SK-N-SH treated with all-trans-retinoic acid at 6 μM for 48 hours (cell line): ENCODE measurements around the gene FAM53A.

ENCODE experiments used
- ATAC-seq: fragments of 200-7000 bp; cut with Tn5 transposase; 3 replicates; pipeline ENCODE4 v1.9.1; 2020; ENCODE audit warnings: mild to moderate bottlenecking, moderate library complexity
- ARNTL ChIP-seq: fragments of 450-650 bp; formaldehyde crosslinking; IDR thresholded peaks from 2 replicates; pipeline ENCODE4 v1.5.0; 2020; ENCODE audit warnings: low read depth, mild to moderate bottlenecking, moderate library complexity, borderline replicate concordance
- BACH2 ChIP-seq: fragments of 250-450 bp; sonication (Bioruptor Pico); IDR thresholded peaks from 2 replicates; pipeline ENCODE4 v1.9.0; 2021; ENCODE audit warnings: mild to moderate bottlenecking, borderline replicate concordance
- CSDC2 ChIP-seq: fragments of 250-450 bp; sonication (Bioruptor Pico); IDR thresholded peaks from 2 replicates; pipeline ENCODE4 v1.5.0; 2020; ENCODE audit warnings: mild to moderate bottlenecking, moderate library complexity
- ISL1 ChIP-seq: fragments of 250-450 bp; sonication (Bioruptor Pico); IDR thresholded peaks from 2 replicates; pipeline ENCODE4 v2.1.2; 2022; ENCODE audit warnings: mild to moderate bottlenecking, moderate library complexity
- OSR1 ChIP-seq: fragments of 250-450 bp; sonication (Bioruptor Pico); IDR thresholded peaks from 2 replicates; pipeline ENCODE4 v1.8.0; 2022; ENCODE audit warnings: moderate library complexity, mild to moderate bottlenecking, inconsistent platforms
- PPARA ChIP-seq: fragments of 250-450 bp; sonication (Bioruptor Pico); IDR thresholded peaks from 2 replicates; pipeline ENCODE4 v1.5.0; 2020; ENCODE audit warnings: mild to moderate bottlenecking, borderline replicate concordance
- RARB ChIP-seq: fragments of 250-450 bp; sonication (Bioruptor Pico); IDR thresholded peaks from 2 replicates; pipeline ENCODE4 v1.8.0; 2021; ENCODE audit warnings: mild to moderate bottlenecking, moderate library complexity
- SNAI2 ChIP-seq: fragments of 250-450 bp; sonication (Bioruptor Pico); IDR thresholded peaks from 2 replicates; pipeline ENCODE4 v1.5.0; 2020; ENCODE audit warnings: mild to moderate bottlenecking, moderate library complexity
- TCF4 ChIP-seq: fragments of 250-450 bp; sonication (Bioruptor Pico); IDR thresholded peaks from 2 replicates; pipeline ENCODE4 v1.8.0; 2021; ENCODE audit warnings: mild to moderate bottlenecking, moderate library complexity, borderline replicate concordance
- ZC3H10 ChIP-seq: fragments of 250-450 bp; sonication (Bioruptor Pico); IDR thresholded peaks from 2 replicates; pipeline ENCODE4 v1.5.1; 2021; ENCODE audit warnings: mild to moderate bottlenecking, moderate library complexity
- ZFP3 ChIP-seq: fragments of 250-450 bp; sonication (Bioruptor Pico); IDR thresholded peaks from 2 replicates; pipeline ENCODE4 v1.5.0; 2020; ENCODE audit warnings: mild to moderate bottlenecking, moderate library complexity
- ZFP30 ChIP-seq: fragments of 450-650 bp; formaldehyde crosslinking; IDR thresholded peaks from 2 replicates; pipeline ENCODE4 v1.5.0; 2022; ENCODE audit warnings: mild to moderate bottlenecking, moderate library complexity
- ZNF565 ChIP-seq: fragments of 450-650 bp; formaldehyde crosslinking; conservative IDR thresholded peaks from 2 replicates; pipeline ENCODE4 v1.5.0; 2020; ENCODE audit warnings: low read depth, mild to moderate bottlenecking, moderate library complexity
- ZNF70 ChIP-seq: fragments of 450-650 bp; formaldehyde crosslinking; IDR thresholded peaks from 2 replicates; pipeline ENCODE4 v1.5.0; 2020; ENCODE audit warnings: mild to moderate bottlenecking, moderate library complexity
- TF ChIP-seq, protein P1 (sequence below): fragments of 250-450 bp; sonication (Bioruptor Pico); IDR thresholded peaks from 2 replicates; pipeline ENCODE4 v1.5.0; 2020; ENCODE audit warnings: mild to moderate bottlenecking, moderate library complexity
- TF ChIP-seq, protein P2 (sequence below): fragments of 250-450 bp; sonication (Bioruptor Pico); IDR thresholded peaks from 2 replicates; pipeline ENCODE4 v1.5.1; 2021; ENCODE audit warnings: mild to moderate bottlenecking, moderate library complexity
- TF ChIP-seq, protein P3 (sequence below): fragments of 250-450 bp; sonication (Bioruptor Pico); IDR thresholded peaks from 2 replicates; pipeline ENCODE4 v1.5.1; 2020; ENCODE audit warnings: low read depth, mild to moderate bottlenecking, moderate library complexity
- TF ChIP-seq, protein P4 (sequence below): fragments of 250-450 bp; sonication (Bioruptor Pico); IDR thresholded peaks from 2 replicates; pipeline ENCODE4 v1.8.0; 2020; ENCODE audit warnings: mild to moderate bottlenecking, moderate library complexity, borderline replicate concordance
- TF ChIP-seq, protein P5 (sequence below): fragments of 250-450 bp; sonication (Bioruptor Pico); IDR thresholded peaks from 2 replicates; pipeline ENCODE4 v1.8.0; 2021; ENCODE audit warnings: low read depth, mild to moderate bottlenecking, moderate library complexity, borderline replicate concordance

FAM53A gene

DNA sequence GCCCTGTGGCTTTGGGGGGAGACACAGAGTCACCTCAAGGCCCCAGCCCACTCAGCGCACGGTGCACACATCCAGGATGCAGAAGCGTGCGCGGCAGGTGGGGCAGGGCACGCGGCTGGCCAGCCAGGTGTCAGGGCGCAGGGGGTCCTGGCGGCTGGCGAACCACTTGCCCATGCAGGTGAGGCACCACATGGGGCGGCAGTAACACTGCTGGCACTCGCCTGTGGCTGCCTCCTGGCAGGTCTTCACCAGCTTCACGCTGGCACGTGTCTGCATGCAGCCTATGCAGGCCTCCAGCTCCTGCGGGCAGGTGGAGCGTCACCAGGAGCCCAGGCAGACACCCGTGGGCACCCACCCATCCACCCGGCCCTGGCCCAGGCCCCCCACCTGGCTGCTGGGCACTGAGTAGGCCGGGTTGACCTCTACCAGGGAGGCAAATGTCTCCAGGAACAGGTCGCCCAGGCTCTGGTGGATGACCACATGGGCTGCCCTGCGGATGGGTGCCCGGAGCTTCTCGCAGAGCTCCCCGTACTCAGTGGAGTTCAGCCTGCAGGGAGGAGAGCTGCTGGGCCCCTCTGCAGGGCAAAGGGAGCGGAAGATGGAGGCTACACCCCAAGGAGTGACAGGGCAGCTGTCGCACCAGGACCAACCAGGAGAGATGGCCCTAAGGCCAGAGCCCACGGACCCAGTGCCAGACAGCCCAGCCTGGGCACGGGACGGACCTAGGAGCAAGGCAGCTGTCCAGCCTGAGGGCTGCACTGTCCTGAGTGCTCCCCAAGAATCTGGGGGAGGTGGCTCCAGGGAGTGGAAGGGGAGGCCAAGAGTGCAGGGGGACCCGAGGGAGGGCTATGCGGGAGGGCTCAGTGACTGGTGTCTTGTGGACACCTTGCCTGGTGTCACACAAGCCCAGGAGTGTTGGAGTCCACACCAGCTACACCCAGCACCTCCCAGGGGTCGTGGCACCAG lies 33.3 kb upstream of the FAM53A start:
- ATAC-seq, result no peak
- TF ChIP-seq BACH2, result no peak
- no peak for TF ChIP-seq ZFP30 (CRISPR knock-in tag)
- TF ChIP-seq ISL1 (CRISPR knock-in tag), result no peak
- TF ChIP-seq, protein P1, sequence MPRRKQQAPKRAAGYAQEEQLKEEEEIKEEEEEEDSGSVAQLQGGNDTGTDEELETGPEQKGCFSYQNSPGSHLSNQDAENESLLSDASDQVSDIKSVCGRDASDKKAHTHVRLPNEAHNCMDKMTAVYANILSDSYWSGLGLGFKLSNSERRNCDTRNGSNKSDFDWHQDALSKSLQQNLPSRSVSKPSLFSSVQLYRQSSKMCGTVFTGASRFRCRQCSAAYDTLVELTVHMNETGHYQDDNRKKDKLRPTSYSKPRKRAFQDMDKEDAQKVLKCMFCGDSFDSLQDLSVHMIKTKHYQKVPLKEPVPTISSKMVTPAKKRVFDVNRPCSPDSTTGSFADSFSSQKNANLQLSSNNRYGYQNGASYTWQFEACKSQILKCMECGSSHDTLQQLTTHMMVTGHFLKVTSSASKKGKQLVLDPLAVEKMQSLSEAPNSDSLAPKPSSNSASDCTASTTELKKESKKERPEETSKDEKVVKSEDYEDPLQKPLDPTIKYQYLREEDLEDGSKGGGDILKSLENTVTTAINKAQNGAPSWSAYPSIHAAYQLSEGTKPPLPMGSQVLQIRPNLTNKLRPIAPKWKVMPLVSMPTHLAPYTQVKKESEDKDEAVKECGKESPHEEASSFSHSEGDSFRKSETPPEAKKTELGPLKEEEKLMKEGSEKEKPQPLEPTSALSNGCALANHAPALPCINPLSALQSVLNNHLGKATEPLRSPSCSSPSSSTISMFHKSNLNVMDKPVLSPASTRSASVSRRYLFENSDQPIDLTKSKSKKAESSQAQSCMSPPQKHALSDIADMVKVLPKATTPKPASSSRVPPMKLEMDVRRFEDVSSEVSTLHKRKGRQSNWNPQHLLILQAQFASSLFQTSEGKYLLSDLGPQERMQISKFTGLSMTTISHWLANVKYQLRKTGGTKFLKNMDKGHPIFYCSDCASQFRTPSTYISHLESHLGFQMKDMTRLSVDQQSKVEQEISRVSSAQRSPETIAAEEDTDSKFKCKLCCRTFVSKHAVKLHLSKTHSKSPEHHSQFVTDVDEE (CRISPR knock-in tag), result no peak
- TF ChIP-seq, protein P2, sequence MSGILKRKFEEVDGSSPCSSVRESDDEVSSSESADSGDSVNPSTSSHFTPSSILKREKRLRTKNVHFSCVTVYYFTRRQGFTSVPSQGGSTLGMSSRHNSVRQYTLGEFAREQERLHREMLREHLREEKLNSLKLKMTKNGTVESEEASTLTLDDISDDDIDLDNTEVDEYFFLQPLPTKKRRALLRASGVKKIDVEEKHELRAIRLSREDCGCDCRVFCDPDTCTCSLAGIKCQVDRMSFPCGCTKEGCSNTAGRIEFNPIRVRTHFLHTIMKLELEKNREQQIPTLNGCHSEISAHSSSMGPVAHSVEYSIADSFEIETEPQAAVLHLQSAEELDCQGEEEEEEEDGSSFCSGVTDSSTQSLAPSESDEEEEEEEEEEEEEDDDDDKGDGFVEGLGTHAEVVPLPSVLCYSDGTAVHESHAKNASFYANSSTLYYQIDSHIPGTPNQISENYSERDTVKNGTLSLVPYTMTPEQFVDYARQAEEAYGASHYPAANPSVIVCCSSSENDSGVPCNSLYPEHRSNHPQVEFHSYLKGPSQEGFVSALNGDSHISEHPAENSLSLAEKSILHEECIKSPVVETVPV (CRISPR knock-in tag), result no peak
- TF ChIP-seq, all 23 proteins: peak for 0

DNA sequence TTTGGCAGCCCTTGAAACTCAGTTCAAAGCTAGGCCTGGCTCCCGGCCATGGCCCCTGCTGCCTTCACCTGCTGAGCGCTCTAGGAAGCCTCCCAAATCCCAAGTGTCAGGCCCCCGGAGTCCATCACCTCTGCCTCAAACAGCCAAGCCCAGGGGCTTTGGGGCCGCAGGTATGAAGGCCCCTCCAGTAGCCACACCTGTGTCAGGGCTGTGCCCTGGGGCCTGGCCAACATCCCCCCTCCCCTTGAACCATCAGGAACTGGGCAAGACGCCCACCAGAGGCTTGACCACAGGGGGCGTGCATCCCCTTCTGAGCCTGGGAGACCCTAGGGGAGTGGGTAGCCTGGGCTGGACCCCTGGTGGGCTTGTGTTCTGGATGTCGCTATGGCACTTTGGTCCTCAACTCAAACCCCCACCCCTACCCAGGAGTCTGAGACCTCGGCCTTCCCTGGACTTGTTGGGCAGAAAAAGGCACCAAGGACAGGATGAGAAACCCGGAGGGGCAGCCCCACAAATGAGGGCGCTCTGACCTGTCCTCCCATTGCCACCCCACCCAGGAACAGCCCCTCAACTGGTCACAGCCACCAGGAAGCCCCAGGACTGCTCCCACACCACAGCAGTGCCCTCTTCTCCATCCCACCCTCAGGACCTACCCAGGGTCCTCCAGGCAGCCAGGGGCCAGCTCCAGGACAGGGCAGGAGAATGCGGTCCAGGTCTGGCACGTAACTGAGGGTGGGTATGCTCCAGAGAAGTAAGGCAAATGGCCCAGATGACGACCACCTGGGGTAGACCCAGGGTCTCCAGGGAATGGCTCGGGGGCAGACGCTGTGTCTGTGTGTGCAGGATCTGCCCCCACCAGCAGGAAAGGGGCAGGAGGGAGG lies 32.2 kb upstream of the FAM53A start:
- TF ChIP-seq, protein P2 (CRISPR knock-in tag), result no peak
- TF ChIP-seq, protein P1 (CRISPR knock-in tag), result no peak
- TF ChIP-seq ZNF70 (CRISPR knock-in tag) (no peak), ARNTL (CRISPR knock-in tag) (no peak), CSDC2 (no peak), RARB (CRISPR knock-in tag) (no peak), ZFP3 (CRISPR knock-in tag) (no peak), OSR1 (CRISPR knock-in tag) (no peak), TCF4 (CRISPR knock-in tag) (no peak), ZFP30 (CRISPR knock-in tag) (no peak), ZNF565 (CRISPR knock-in tag) (no peak), ISL1 (CRISPR knock-in tag) (no peak), SNAI2 (CRISPR knock-in tag) (no peak), BACH2 (no peak), ZC3H10 (CRISPR knock-in tag) (no peak), PPARA (no peak)
- TF ChIP-seq, protein P3, sequence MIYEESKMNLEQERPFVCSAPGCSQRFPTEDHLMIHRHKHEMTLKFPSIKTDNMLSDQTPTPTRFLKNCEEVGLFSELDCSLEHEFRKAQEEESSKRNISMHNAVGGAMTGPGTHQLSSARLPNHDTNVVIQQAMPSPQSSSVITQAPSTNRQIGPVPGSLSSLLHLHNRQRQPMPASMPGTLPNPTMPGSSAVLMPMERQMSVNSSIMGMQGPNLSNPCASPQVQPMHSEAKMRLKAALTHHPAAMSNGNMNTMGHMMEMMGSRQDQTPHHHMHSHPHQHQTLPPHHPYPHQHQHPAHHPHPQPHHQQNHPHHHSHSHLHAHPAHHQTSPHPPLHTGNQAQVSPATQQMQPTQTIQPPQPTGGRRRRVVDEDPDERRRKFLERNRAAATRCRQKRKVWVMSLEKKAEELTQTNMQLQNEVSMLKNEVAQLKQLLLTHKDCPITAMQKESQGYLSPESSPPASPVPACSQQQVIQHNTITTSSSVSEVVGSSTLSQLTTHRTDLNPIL (CRISPR knock-in tag), result no peak
- TF ChIP-seq, protein P4, sequence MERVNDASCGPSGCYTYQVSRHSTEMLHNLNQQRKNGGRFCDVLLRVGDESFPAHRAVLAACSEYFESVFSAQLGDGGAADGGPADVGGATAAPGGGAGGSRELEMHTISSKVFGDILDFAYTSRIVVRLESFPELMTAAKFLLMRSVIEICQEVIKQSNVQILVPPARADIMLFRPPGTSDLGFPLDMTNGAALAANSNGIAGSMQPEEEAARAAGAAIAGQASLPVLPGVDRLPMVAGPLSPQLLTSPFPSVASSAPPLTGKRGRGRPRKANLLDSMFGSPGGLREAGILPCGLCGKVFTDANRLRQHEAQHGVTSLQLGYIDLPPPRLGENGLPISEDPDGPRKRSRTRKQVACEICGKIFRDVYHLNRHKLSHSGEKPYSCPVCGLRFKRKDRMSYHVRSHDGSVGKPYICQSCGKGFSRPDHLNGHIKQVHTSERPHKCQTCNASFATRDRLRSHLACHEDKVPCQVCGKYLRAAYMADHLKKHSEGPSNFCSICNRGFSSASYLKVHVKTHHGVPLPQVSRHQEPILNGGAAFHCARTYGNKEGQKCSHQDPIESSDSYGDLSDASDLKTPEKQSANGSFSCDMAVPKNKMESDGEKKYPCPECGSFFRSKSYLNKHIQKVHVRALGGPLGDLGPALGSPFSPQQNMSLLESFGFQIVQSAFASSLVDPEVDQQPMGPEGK (CRISPR knock-in tag), result no peak
- TF ChIP-seq, protein P5, sequence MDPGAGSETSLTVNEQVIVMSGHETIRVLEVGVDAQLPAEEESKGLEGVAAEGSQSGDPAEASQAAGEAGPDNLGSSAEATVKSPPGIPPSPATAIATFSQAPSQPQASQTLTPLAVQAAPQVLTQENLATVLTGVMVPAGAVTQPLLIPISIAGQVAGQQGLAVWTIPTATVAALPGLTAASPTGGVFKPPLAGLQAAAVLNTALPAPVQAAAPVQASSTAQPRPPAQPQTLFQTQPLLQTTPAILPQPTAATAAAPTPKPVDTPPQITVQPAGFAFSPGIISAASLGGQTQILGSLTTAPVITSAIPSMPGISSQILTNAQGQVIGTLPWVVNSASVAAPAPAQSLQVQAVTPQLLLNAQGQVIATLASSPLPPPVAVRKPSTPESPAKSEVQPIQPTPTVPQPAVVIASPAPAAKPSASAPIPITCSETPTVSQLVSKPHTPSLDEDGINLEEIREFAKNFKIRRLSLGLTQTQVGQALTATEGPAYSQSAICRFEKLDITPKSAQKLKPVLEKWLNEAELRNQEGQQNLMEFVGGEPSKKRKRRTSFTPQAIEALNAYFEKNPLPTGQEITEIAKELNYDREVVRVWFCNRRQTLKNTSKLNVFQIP (CRISPR knock-in tag), result no peak
- no peak for ATAC-seq
